ENCODE measurements around the gene DUOX2.

GRCh38 chr15:45064386-45064785 is 49.6 kb downstream of the DUOX2 start:
- TF ChIP-seq EP300 (IDR thresholded peaks at IDR 0.05) = no peak
- TF ChIP-seq POLR2A (IDR thresholded peaks at IDR 0.05) = no peak

All from ovary (tissue), 1 donor.